ENCODE measurements around the gene PLXNA4.

GRCh38 chr7:132080967-132081668 is 495.2 kb downstream of the PLXNA4 start:
- TF ChIP-seq, protein P1, sequence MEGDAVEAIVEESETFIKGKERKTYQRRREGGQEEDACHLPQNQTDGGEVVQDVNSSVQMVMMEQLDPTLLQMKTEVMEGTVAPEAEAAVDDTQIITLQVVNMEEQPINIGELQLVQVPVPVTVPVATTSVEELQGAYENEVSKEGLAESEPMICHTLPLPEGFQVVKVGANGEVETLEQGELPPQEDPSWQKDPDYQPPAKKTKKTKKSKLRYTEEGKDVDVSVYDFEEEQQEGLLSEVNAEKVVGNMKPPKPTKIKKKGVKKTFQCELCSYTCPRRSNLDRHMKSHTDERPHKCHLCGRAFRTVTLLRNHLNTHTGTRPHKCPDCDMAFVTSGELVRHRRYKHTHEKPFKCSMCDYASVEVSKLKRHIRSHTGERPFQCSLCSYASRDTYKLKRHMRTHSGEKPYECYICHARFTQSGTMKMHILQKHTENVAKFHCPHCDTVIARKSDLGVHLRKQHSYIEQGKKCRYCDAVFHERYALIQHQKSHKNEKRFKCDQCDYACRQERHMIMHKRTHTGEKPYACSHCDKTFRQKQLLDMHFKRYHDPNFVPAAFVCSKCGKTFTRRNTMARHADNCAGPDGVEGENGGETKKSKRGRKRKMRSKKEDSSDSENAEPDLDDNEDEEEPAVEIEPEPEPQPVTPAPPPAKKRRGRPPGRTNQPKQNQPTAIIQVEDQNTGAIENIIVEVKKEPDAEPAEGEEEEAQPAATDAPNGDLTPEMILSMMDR (IDR thresholded peaks at IDR 0.05): no peak
- TF ChIP-seq TCF7L2 (IDR thresholded peaks at IDR 0.05; ENCODE audit: low read depth, low read length): no peak
- no peak for TF ChIP-seq REST (IDR thresholded peaks at IDR 0.05; ENCODE audit: insufficient read depth in 1 of 2, low read depth in 2 of 2, low read length in 1 of 2)
- no peak for TF ChIP-seq POLR2AphosphoS5 (IDR thresholded peaks at IDR 0.05; ENCODE audit: low read depth, low read length)
- TF ChIP-seq SIN3A (IDR thresholded peaks at IDR 0.05; ENCODE audit: borderline replicate concordance, insufficient read depth, low read depth, low read length): no peak

Data from Panc1 (cell line).